ENCODE data around the gene GLIS1. TPM values are rescaled to one million over a fixed set of nuclear protein-coding genes. Genes with fewer than 3 reads are reported as not detected.
A peak's percentile ranks its signal among the peaks of the same experiment; 100 is the strongest.

GLIS1 gene
- total and polyA plus RNA-seq, 11 donors, result 0.06 to 0.35 (median 0.13) TPM; not detected in 6

- TF ChIP-seq POLR2A (IDR thresholded peaks at IDR 0.05), result no peak
- TF ChIP-seq CTCF (IDR thresholded peaks at IDR 0.05), result no peak
- Histone ChIP-seq H3K36me3 (no peaks in the 10 kb centered on the region), H3K27ac (no peak overlapping the region), H3K4me3 (no peak overlapping the region), H3K27me3 (no peaks in the 10 kb centered on the region), H3K4me1 (peaks cover 0 to 7% (median 0%) of the 10 kb centered on the region in 12 donors), H3K9me3 (no peaks in the 10 kb centered on the region)
- 82 to 88% (median 85%) methylated on average over 7 to 9 of the region's 9 CpGs for WGBS, 4 donors
- intact Hi-C loops (cut with DNase I), result no loop called here
- ATAC-seq (no peak), DNase-seq (peak in 1 of 5 donors; percentile 33)
Observed at GRCh38 chr1:53641481-53642214, 97.3 kb downstream of the GLIS1 start.

DNA sequence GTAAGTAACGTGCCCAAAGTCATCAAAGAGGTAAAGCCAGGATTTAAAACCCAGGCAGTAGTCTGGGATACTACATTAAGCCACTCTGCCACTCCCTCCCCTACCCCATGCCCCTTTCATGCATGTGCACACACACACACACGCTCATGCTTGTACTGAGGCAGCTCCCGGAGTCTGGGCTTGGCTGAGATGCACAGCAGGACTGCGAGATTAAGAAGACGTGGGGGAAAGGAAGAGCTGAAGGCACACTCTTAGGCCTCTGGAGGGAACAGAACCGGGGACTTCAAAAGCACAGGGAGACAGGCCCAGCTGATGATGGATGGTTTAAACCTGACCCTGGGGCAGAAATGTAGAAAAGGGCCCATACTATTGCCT, 98.3 kb downstream of the GLIS1 start:
- Histone ChIP-seq H3K27ac (no peak overlapping the region), H3K4me3 (no peak overlapping the region), H3K36me3 (no peaks in the 10 kb centered on the region), H3K27me3 (no peaks in the 10 kb centered on the region), H3K4me1 (peaks cover 0 to 7% (median 0%) of the 10 kb centered on the region in 12 donors), H3K9me3 (no peaks in the 10 kb centered on the region)
- intact Hi-C loops (cut with DNase I), result no loop called here
- WGBS, 4 donors, result 55 to 82% (median 69%) methylated on average over 6 of the region's 6 CpGs
- TF ChIP-seq POLR2A (IDR thresholded peaks at IDR 0.05), result no peak
- TF ChIP-seq CTCF (IDR thresholded peaks at IDR 0.05), result no peak
- peak in 1 of 5 donors; percentile 23 for DNase-seq
- no peak for ATAC-seq

GRCh38 chr1:53639996-53640700, 98.8 kb downstream of the GLIS1 start:
- Histone ChIP-seq H3K4me1 (peaks cover 0 to 7% (median 0%) of the 10 kb centered on the region in 12 donors), H3K27ac (no peak overlapping the region), H3K9me3 (no peaks in the 10 kb centered on the region), H3K36me3 (no peaks in the 10 kb centered on the region), H3K27me3 (no peaks in the 10 kb centered on the region), H3K4me3 (no peak overlapping the region)
- no peak for ATAC-seq
- TF ChIP-seq CTCF (IDR thresholded peaks at IDR 0.05), result no peak
- no peak for TF ChIP-seq POLR2A (IDR thresholded peaks at IDR 0.05)
- WGBS, 4 donors, result 88 to 93% (median 89%) methylated on average over 4 of the region's 4 CpGs
- peak in 1 of 5 donors; percentile 23 for DNase-seq
- intact Hi-C loops (cut with DNase I), result no loop called here

DNA sequence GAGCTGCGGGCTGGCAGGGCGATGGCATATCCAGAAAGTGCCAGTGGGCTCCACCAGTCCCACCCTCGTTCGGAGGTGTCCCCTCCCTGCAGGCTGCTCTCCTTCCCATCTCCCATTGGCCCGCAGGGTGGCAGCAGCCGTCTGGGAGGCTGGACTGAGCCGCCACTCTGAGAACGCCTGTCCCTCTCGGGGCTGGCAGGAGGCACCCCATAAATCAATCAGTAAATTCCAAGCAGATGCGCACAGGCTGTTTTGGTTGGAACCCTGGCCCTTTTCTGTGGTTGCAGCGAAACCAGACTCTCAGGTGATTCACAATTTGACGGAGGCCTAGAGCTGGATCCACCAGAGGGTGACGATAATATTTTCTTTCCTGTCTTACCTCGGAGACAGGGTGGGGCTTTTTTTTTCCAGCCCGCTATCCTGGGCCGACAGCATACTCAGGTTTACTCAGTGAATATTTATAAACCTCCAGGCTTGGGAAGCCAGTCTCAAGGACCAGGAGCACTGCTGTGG, 99.7 kb downstream of the GLIS1 start:
- Histone ChIP-seq H3K4me1 (peaks cover 0 to 7% (median 0%) of the 10 kb centered on the region in 12 donors), H3K4me3 (no peak overlapping the region), H3K36me3 (no peaks in the 10 kb centered on the region), H3K27me3 (no peaks in the 10 kb centered on the region), H3K9me3 (no peaks in the 10 kb centered on the region), H3K27ac (no peak overlapping the region)
- WGBS, 4 donors, result 62 to 73% (median 70%) methylated on average over 13 to 16 of the region's 16 CpGs
- no peak for TF ChIP-seq POLR2A (IDR thresholded peaks at IDR 0.05)
- no peak for TF ChIP-seq CTCF (IDR thresholded peaks at IDR 0.05)
- DNase-seq, result peak in 1 of 5 donors; percentile 46
- ATAC-seq, result no peak
- intact Hi-C loops (cut with DNase I), result no loop called here

All from heart left ventricle (tissue), 16 donors.